ENCODE results near the gene TCERG1L. TPM values are rescaled to one million over a fixed set of nuclear protein-coding genes. Genes with fewer than 3 reads are reported as not detected.

TCERG1L gene
- total RNA-seq, 2 experiments from 2014 or later = not detected

GRCh38 chr10:131251146-131251541, 60.4 kb downstream of the TCERG1L start:
- no peaks in the 10 kb centered on the region for H3K27me3 Mint-ChIP-seq
- H3K4me1 Mint-ChIP-seq (ENCODE audit: low read depth) = no peaks in the 10 kb centered on the region
- DNase-seq = no peak
- intact Hi-C loops (cut with micrococcal nuclease) = no loop called here
- no peak for TF ChIP-seq CTCF (IDR thresholded peaks at IDR 0.05)
- H3K27ac Mint-ChIP-seq = no peak overlapping the region
- no peaks in the 10 kb centered on the region for H3K9me3 Mint-ChIP-seq
- CTCF ChIA-PET = no interaction called here
- POLR2A ChIA-PET = no interaction called here
- no peak overlapping the region for H3K4me3 Mint-ChIP-seq
- no peaks in the 10 kb centered on the region for H3K36me3 Mint-ChIP-seq (ENCODE audit: low read depth)
- ATAC-seq = no peak

DNA sequence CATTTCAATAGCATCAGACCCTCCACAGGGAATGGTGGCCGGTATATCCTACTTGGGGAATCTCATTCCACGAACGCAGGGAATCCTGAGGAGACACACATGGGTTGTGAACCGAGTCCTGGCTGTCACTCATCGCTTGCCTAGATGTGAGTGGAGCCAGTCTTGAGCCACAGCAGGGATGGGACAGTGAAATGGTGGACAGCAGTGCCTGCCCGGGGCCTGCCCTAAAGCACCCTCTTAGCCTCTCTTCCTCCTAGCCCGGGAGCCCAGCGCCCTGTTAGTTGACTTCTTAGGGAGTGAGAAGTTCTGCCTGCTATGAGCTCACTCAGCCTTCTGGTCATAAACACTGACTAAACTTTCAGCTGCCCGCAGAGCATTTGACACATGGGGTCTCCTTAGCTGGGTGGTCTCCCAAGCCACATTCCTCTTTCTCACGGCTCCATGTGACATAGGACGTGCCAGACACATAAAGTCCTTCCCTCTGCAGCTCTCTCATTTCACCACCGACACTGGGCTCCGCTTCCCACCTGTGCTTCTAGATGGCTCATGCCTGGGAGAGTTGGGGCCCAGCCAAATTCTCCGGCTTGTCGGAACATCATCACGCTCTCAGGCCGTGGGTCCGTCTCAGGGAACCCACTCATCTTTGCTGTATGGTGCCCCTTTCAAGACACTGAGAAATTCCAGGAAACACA, 60.9 kb downstream of the TCERG1L start:
- H3K4me3 Mint-ChIP-seq = no peak overlapping the region
- TF ChIP-seq CTCF (IDR thresholded peaks at IDR 0.05) = no peak
- ATAC-seq = no peak
- no peak overlapping the region for H3K27ac Mint-ChIP-seq
- no peaks in the 10 kb centered on the region for H3K4me1 Mint-ChIP-seq (ENCODE audit: low read depth)
- H3K36me3 Mint-ChIP-seq (ENCODE audit: low read depth) = no peaks in the 10 kb centered on the region
- ChIA-PET POLR2A (no interaction called here), CTCF (no interaction called here)
- no peak for DNase-seq
- no peaks in the 10 kb centered on the region for H3K9me3 Mint-ChIP-seq
- no peaks in the 10 kb centered on the region for H3K27me3 Mint-ChIP-seq
- intact Hi-C loops (cut with micrococcal nuclease) = no loop called here

DNA sequence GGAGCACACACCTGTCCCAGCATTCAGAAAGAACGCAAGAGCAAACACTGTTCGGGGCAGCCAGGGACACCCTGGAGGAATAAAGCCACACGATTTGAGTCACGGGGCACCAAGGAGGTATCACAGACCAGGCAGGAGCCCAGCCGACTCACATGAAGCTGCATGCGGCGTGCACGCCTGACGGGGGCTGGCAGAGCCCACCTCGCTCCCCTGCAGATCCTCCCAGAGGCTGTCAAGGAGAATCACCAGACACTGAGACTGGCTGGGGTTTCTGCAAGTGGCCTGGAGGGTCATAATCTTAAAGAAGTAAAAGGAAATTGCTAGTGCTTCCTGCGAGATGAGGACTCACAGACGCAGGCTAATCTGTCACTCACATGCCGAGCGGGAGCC, 61.6 kb downstream of the TCERG1L start:
- no peaks in the 10 kb centered on the region for H3K36me3 Mint-ChIP-seq (ENCODE audit: low read depth)
- DNase-seq (no peak), ATAC-seq (no peak)
- ChIA-PET POLR2A (no interaction called here), CTCF (no interaction called here)
- H3K4me1 Mint-ChIP-seq (ENCODE audit: low read depth) = no peaks in the 10 kb centered on the region
- no peak for TF ChIP-seq CTCF (IDR thresholded peaks at IDR 0.05)
- H3K27ac Mint-ChIP-seq = no peak overlapping the region
- intact Hi-C loops (cut with micrococcal nuclease) = no loop called here
- no peak overlapping the region for H3K4me3 Mint-ChIP-seq
- no peaks in the 10 kb centered on the region for H3K9me3 Mint-ChIP-seq
- H3K27me3 Mint-ChIP-seq = no peaks in the 10 kb centered on the region

GRCh38 chr10:131249238-131249954, 62.1 kb downstream of the TCERG1L start:
- no peak overlapping the region for H3K4me3 Mint-ChIP-seq
- ChIA-PET POLR2A (no interaction called here), CTCF (no interaction called here)
- H3K27ac Mint-ChIP-seq = no peak overlapping the region
- TF ChIP-seq CTCF (IDR thresholded peaks at IDR 0.05) = no peak
- no peaks in the 10 kb centered on the region for H3K36me3 Mint-ChIP-seq (ENCODE audit: low read depth)
- H3K9me3 Mint-ChIP-seq = no peaks in the 10 kb centered on the region
- intact Hi-C loops (cut with micrococcal nuclease) = no loop called here
- DNase-seq = no peak
- H3K4me1 Mint-ChIP-seq (ENCODE audit: low read depth) = no peaks in the 10 kb centered on the region
- no peaks in the 10 kb centered on the region for H3K27me3 Mint-ChIP-seq
- ATAC-seq = no peak

DNA sequence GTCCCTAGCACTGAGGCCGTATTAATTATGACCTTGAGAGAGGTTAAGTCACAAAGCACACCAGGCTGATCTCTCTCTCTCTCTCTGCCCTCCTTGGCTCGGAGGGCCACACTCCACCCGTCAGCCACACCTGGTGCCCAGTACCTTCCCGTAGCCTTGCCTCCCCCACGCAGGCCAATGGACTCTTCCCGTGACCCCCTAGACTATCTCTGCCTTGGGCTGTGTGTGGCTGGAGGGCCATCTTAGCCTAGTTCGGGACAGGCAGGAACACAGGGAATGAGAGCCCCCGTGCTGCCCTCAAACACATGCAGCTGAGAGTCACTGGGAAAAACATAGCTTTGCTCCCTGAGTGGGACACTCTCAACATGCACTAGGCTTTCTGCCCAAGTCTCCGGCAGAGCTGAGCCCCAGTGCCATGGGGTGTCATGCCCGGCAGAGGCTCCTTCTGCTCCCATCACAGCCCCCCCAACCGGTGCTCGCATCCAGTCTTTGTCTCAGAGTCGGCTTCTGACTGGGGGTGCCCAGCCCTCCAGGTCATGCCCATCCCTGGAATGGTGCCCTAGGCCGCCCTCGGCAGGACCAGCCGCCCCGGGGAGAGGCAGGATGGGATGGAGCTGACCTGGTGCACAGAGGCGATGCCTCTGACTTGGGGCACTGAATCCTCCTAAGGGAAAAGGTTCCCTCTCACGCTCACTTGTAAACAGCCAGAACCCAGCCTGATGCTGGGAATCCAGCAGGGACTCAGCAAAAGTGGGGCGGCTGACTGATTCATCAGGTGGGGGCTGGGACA, 63.0 kb downstream of the TCERG1L start:
- no peak for TF ChIP-seq CTCF (IDR thresholded peaks at IDR 0.05)
- H3K9me3 Mint-ChIP-seq = no peaks in the 10 kb centered on the region
- H3K4me1 Mint-ChIP-seq (ENCODE audit: low read depth) = no peaks in the 10 kb centered on the region
- POLR2A ChIA-PET = interaction anchor here (0.5 kb wide), 1 partner anchor 52 kb away, joined by 3 read pairs; no protein-coding TSS in a partner anchor
- ATAC-seq = no peak
- H3K27me3 Mint-ChIP-seq = no peaks in the 10 kb centered on the region
- intact Hi-C loops (cut with micrococcal nuclease) = no loop called here
- DNase-seq = no peak
- no peaks in the 10 kb centered on the region for H3K36me3 Mint-ChIP-seq (ENCODE audit: low read depth)
- no peak overlapping the region for H3K27ac Mint-ChIP-seq
- H3K4me3 Mint-ChIP-seq = no peak overlapping the region
- CTCF ChIA-PET = no interaction called here
